HG03460 (cell line): Measurements from ENCODE around the gene FBP2.

ENCODE experiments used
- ATAC-seq: cut with Tn5 transposase; IDR thresholded peaks from one replicate; pipeline ENCODE4 v1.9.1; 2021; ENCODE audit not compliant: unreplicated experiment

The FBP2 gene

GRCh38 chr9:94593459-94594345, at the start of gene FBP2:
Gene FBP2 (minus strand): TSS chr9:94593824. CDS start chr9:94593726, 98 bp downstream.
- ATAC-seq, result no peak

GRCh38 chr9:94643176-94643575, 49.6 kb upstream of the FBP2 start:
- ATAC-seq, result no peak

GRCh38 chr9:94642501-94642900, 48.9 kb upstream of the FBP2 start:
- ATAC-seq, result no peak

- no peak for ATAC-seq
Measured at GRCh38 chr9:94639999-94640376, 46.4 kb upstream of the FBP2 start.

- ATAC-seq, result no peak
Measured at GRCh38 chr9:94639061-94639998, 45.7 kb upstream of the FBP2 start, which contains the start of gene FBP1. Gene FBP1 (minus strand): TSS chr9:94639518. CDS start chr9:94639310, 208 bp downstream.

GRCh38 chr9:94638335-94639060, 44.9 kb upstream of the FBP2 start:
- ATAC-seq, result no peak

GRCh38 chr9:94632737-94633136, 39.1 kb upstream of the FBP2 start:
- ATAC-seq, result no peak

- no peak for ATAC-seq
Measured at GRCh38 chr9:94631599-94631998, 38.0 kb upstream of the FBP2 start.

- ATAC-seq, result no peak
Measured at GRCh38 chr9:94630833-94631232, 37.2 kb upstream of the FBP2 start.

GRCh38 chr9:94630281-94630680, 36.7 kb upstream of the FBP2 start:
- no peak for ATAC-seq

- ATAC-seq, result no peak
Measured at GRCh38 chr9:94627287-94627686, 33.7 kb upstream of the FBP2 start.

- ATAC-seq, result no peak
Measured at GRCh38 chr9:94625835-94626234, 32.2 kb upstream of the FBP2 start.

GRCh38 chr9:94624629-94625028, 31.0 kb upstream of the FBP2 start:
- no peak for ATAC-seq

- no peak for ATAC-seq
Measured at GRCh38 chr9:94623253-94623652, 29.6 kb upstream of the FBP2 start.

- no peak for ATAC-seq
Measured at GRCh38 chr9:94622087-94622800, 28.6 kb upstream of the FBP2 start.

GRCh38 chr9:94619026-94619425, 25.4 kb upstream of the FBP2 start:
- no peak for ATAC-seq

GRCh38 chr9:94613003-94613402, 19.4 kb upstream of the FBP2 start:
- ATAC-seq, result no peak

- no peak for ATAC-seq
Measured at GRCh38 chr9:94612071-94612470, 18.4 kb upstream of the FBP2 start.

- ATAC-seq, result no peak
Measured at GRCh38 chr9:94611638-94612068, 18.0 kb upstream of the FBP2 start.

GRCh38 chr9:94610181-94610606, 16.6 kb upstream of the FBP2 start:
- ATAC-seq, result no peak

- ATAC-seq, result no peak
Measured at GRCh38 chr9:94607423-94607691, 13.7 kb upstream of the FBP2 start.
